DMS53 treated with DMSO at 0.1 percent for 48 hours (cell line): ENCODE results near the gene SCAPER.
"Not testable (repeated sequence)": the region's sequence is repeated elsewhere in the genome, so short reads cannot be mapped to it uniquely, and the experiment has no call there.

Experiments used
- DNase-seq: peaks from one replicate; lab custom pipeline; 2025; ENCODE audit not compliant: unreplicated experiment; lab: John Stamatoyannopoulos, UW

SCAPER gene

GRCh38 chr15:76333309-76333708 is 571.8 kb downstream of the SCAPER start:
- DNase-seq: no peak

- no peak for DNase-seq
Measured at GRCh38 chr15:76332796-76333195, 572.3 kb downstream of the SCAPER start.

- no peak for DNase-seq
Measured at GRCh38 chr15:76330080-76330680, 575.0 kb downstream of the SCAPER start.

- DNase-seq: no peak
Measured at GRCh38 chr15:76328958-76329357, 576.2 kb downstream of the SCAPER start.

- DNase-seq: no peak
Measured at GRCh38 chr15:76328106-76328696, 576.9 kb downstream of the SCAPER start.

GRCh38 chr15:76327191-76328105 is 577.7 kb downstream of the SCAPER start:
- no peak for DNase-seq

- DNase-seq: no peak
Measured at GRCh38 chr15:76325704-76326103, 579.4 kb downstream of the SCAPER start.

- no peak for DNase-seq
Measured at GRCh38 chr15:76324066-76324465, 581.1 kb downstream of the SCAPER start.

GRCh38 chr15:76321602-76322001 is 583.5 kb downstream of the SCAPER start:
- DNase-seq: no peak

- DNase-seq: no peak
Measured at GRCh38 chr15:76321171-76321570, 584.0 kb downstream of the SCAPER start.

GRCh38 chr15:76320012-76320411 is 585.1 kb downstream of the SCAPER start:
- DNase-seq: no peak

GRCh38 chr15:76313731-76314130 is 591.4 kb downstream of the SCAPER start:
- DNase-seq: no peak

GRCh38 chr15:76313175-76313567 is 592.0 kb downstream of the SCAPER start:
- DNase-seq: not testable (repeated sequence)

GRCh38 chr15:76312540-76313174 is 592.5 kb downstream of the SCAPER start:
- DNase-seq: peak; percentile 46

GRCh38 chr15:76311100-76311953 is 593.8 kb downstream of the SCAPER start, which contains the start of gene ETFA:
ETFA (minus strand) TSS chr15:76311469; CDS start chr15:76311388, 81 bp downstream.
- peak; percentile 77 for DNase-seq

GRCh38 chr15:76310475-76311099 is 594.6 kb downstream of the SCAPER start:
- DNase-seq: no peak

GRCh38 chr15:76309601-76310330 is 595.4 kb downstream of the SCAPER start:
- no peak for DNase-seq

GRCh38 chr15:76303909-76304308 is 601.2 kb downstream of the SCAPER start:
- no peak for DNase-seq

- no peak for DNase-seq
Measured at GRCh38 chr15:76299786-76300185, 605.4 kb downstream of the SCAPER start.
